Epithelial cell of prostate (primary cell): ENCODE measurements around the gene PDCD7.
"Not testable (repeated sequence)": the region's sequence is repeated elsewhere in the genome, so short reads cannot be mapped to it uniquely, and the experiment has no call there.

Experiments
- DNase-seq: peaks from one replicate; pipeline ENCODE4 v3.0.0-alpha.2; 2011; ENCODE audit warnings: low read depth, low spot score
- H3K27ac ChIP-seq: fragments of 450-650 bp; 2 replicates; pipeline ENCODE4 v1.5.1; 2017; ENCODE audit warnings: mild to moderate bottlenecking

The PDCD7 gene

GRCh38 chr15:65133548-65134200 lies at the start of gene PDCD7:
Gene PDCD7 (minus strand): TSS chr15:65133808. CDS start chr15:65133781, 27 bp downstream.
- peak; percentile 44 for DNase-seq
- peak within 1 kb of the TSS; percentile 72 for H3K27ac ChIP-seq

GRCh38 chr15:65182538-65182937 lies 48.9 kb upstream of the PDCD7 start:
- H3K27ac ChIP-seq, result no peak overlapping the region
- DNase-seq, result no peak

- H3K27ac ChIP-seq, DNase-seq: not testable (repeated sequence)
Measured at GRCh38 chr15:65181582-65182353, 48.2 kb upstream of the PDCD7 start.

- no peak overlapping the region for H3K27ac ChIP-seq
- DNase-seq, result no peak
Measured at GRCh38 chr15:65180167-65180566, 46.6 kb upstream of the PDCD7 start.

GRCh38 chr15:65177901-65178300 lies 44.3 kb upstream of the PDCD7 start:
- peak overlapping the region; percentile 63 for H3K27ac ChIP-seq
- no peak for DNase-seq

GRCh38 chr15:65176056-65176455 lies 42.4 kb upstream of the PDCD7 start:
- DNase-seq, result no peak
- H3K27ac ChIP-seq, result no peak overlapping the region

- no peak for DNase-seq
- no peak overlapping the region for H3K27ac ChIP-seq
Measured at GRCh38 chr15:65175511-65175910, 41.9 kb upstream of the PDCD7 start.

GRCh38 chr15:65174509-65174908 lies 40.9 kb upstream of the PDCD7 start:
- H3K27ac ChIP-seq, result no peak overlapping the region
- no peak for DNase-seq

- DNase-seq, result no peak
Measured at GRCh38 chr15:65172531-65172930, 38.9 kb upstream of the PDCD7 start.

GRCh38 chr15:65171428-65171827 lies 37.8 kb upstream of the PDCD7 start:
- H3K27ac ChIP-seq, result peak overlapping the region; percentile 35

More at GRCh38 chr15:65172531-65172930, 38.9 kb upstream of the PDCD7 start:
- H3K27ac ChIP-seq, result peak overlapping the region; percentile 35

GRCh38 chr15:65165875-65166274 lies 32.3 kb upstream of the PDCD7 start:
- no peak overlapping the region for H3K27ac ChIP-seq
- no peak for DNase-seq

More at GRCh38 chr15:65171428-65171827, 37.8 kb upstream of the PDCD7 start:
- no peak for DNase-seq

GRCh38 chr15:65164139-65164538 lies 30.5 kb upstream of the PDCD7 start:
- DNase-seq, result no peak
- H3K27ac ChIP-seq, result no peak overlapping the region

- H3K27ac ChIP-seq, result no peak overlapping the region
- no peak for DNase-seq
Measured at GRCh38 chr15:65163041-65163440, 29.4 kb upstream of the PDCD7 start.

GRCh38 chr15:65156692-65157091 lies 23.1 kb upstream of the PDCD7 start:
- DNase-seq, result no peak

GRCh38 chr15:65154720-65155119 lies 21.1 kb upstream of the PDCD7 start:
- H3K27ac ChIP-seq, result no peak overlapping the region
- no peak for DNase-seq

More at GRCh38 chr15:65156692-65157091, 23.1 kb upstream of the PDCD7 start:
- no peak overlapping the region for H3K27ac ChIP-seq

GRCh38 chr15:65147902-65148301 lies 14.3 kb upstream of the PDCD7 start:
- no peak overlapping the region for H3K27ac ChIP-seq
- no peak for DNase-seq

GRCh38 chr15:65146438-65146837 lies 12.8 kb upstream of the PDCD7 start:
- H3K27ac ChIP-seq, result no peak overlapping the region
- no peak for DNase-seq

GRCh38 chr15:65138631-65139030 lies 5.0 kb upstream of the PDCD7 start:
- not testable (repeated sequence) for H3K27ac ChIP-seq, DNase-seq

- not testable (repeated sequence) for DNase-seq, H3K27ac ChIP-seq
Measured at GRCh38 chr15:65137893-65138292, 4.3 kb upstream of the PDCD7 start.

- DNase-seq, H3K27ac ChIP-seq: not testable (repeated sequence)
Measured at GRCh38 chr15:65137089-65137488, 3.5 kb upstream of the PDCD7 start.

- no peak for DNase-seq
- H3K27ac ChIP-seq, result no peak overlapping the region
Measured at GRCh38 chr15:65134538-65134937, 930 bp upstream of the PDCD7 start.
